ENCODE results near the gene UPB1. TPM values are rescaled to one million over a fixed set of nuclear protein-coding genes. Genes with fewer than 3 reads are reported as not detected.
"Not testable (repeated sequence)": the region's sequence is repeated elsewhere in the genome, so short reads cannot be mapped to it uniquely, and the experiment has no call there.

Gene UPB1
- total RNA-seq, 1 experiment from 2014 or later, result 0.11 TPM

DNA sequence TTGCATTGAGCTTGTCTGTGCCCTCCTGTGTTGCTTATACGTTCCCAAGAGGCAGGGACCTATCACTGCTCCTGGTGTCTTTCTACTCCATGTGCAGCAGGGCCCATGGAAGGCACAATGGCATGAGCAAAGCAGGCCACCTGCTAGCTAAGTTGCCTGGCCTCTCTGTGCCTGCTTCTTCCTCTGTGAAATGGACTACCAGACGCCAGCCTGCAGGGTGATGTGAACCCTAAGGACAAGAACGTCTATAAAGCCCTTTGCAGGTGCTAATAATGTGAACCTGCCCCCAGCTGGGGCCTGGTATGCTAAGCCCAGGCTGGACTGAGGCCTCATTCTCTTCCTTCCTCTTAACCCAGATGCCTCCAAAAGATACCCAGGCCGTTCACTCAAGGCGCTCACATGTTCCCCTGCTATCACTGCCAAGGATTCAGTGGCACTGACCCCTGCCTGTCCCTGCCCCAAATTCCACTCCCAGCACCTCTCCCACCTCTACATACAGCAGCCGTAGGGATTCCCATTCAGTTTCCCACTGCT, 55.8 kb downstream of the UPB1 start:
- CTCF ChIA-PET, result no interaction called here
- Histone ChIP-seq H3K36me3 (ENCODE audit: insufficient read depth, low read length, poor library complexity, severe bottlenecking) (peaks cover 18% of the 10 kb centered on the region), H3K27me3 (replicated peaks; ENCODE audit: insufficient read depth, low read depth, low read length, poor library complexity) (no peaks in the 10 kb centered on the region), H3K9me3 (ENCODE audit: low read depth, low read length, poor library complexity, severe bottlenecking) (no peaks in the 10 kb centered on the region), H3K4me1 (ENCODE audit: insufficient read depth, low read length, poor library complexity, severe bottlenecking) (peaks cover 9% of the 10 kb centered on the region), H3K4me3 (ENCODE audit: low read depth, low read length, poor library complexity, severe bottlenecking) (no peak overlapping the region), H3K27ac (ENCODE audit: low read depth, low read length, poor library complexity, severe bottlenecking) (no peak overlapping the region)
- TF ChIP-seq EZH2 (IDR thresholded peaks at IDR 0.05; ENCODE audit: borderline replicate concordance, low read depth, low read length, poor library complexity, severe bottlenecking), result no peak
- TF ChIP-seq, protein P1, sequence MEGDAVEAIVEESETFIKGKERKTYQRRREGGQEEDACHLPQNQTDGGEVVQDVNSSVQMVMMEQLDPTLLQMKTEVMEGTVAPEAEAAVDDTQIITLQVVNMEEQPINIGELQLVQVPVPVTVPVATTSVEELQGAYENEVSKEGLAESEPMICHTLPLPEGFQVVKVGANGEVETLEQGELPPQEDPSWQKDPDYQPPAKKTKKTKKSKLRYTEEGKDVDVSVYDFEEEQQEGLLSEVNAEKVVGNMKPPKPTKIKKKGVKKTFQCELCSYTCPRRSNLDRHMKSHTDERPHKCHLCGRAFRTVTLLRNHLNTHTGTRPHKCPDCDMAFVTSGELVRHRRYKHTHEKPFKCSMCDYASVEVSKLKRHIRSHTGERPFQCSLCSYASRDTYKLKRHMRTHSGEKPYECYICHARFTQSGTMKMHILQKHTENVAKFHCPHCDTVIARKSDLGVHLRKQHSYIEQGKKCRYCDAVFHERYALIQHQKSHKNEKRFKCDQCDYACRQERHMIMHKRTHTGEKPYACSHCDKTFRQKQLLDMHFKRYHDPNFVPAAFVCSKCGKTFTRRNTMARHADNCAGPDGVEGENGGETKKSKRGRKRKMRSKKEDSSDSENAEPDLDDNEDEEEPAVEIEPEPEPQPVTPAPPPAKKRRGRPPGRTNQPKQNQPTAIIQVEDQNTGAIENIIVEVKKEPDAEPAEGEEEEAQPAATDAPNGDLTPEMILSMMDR (conservative IDR thresholded peaks at IDR 0.05; ENCODE audit: low read depth, low read length), result no peak
- BruUV-seq (replicated peaks), result no TSS peak
- POLR2A ChIA-PET (ENCODE audit: low non-redundant PET), result no interaction called here
- DNase-seq (ENCODE audit: low spot score), result no peak
- intact Hi-C loops (cut with micrococcal nuclease; ENCODE audit: unreplicated experiment), result no loop called here

DNA sequence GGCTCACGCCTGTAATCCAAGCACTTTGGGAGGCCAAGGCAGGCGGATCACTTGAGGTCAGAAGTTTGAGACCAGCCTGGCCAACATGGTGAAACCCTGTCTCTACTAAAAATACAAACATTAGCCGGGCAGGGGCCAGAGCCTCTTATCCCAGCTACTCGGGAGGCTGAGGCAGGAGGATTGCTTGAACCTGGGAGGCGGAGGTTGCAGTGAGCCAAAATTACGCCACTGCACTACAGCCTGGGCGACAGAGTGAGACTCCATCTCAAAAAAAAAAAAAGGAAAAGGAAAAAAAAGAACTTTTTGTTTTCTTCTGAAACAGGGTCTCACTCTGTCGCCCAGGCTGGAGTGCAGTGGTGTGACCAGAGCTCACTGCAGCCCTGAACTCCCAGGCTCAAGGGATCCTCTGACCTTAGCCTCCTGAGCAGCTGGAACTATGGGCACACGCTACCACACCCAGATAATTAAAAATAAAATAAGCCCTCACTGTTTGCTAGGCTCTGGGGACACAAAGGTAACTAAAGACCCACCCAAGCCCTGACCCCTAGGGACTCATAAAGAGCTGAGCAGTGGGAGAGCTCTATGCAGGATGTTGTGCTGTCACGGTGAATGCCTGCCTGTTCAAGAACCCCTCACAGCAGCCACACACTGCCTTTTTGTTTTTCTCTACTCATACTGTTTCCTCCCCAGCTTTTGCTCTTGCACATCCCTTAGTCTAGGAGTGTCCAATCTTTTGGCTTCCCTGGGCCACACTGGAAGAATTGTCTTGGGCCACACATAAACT, 57.6 kb downstream of the UPB1 start:
- H3K27ac ChIP-seq (ENCODE audit: low read depth, low read length, poor library complexity, severe bottlenecking); H3K4me3 ChIP-seq (ENCODE audit: low read depth, low read length, poor library complexity, severe bottlenecking); POLR2A ChIA-PET (ENCODE audit: low non-redundant PET); BruUV-seq (replicated peaks); intact Hi-C loops (cut with micrococcal nuclease; ENCODE audit: unreplicated experiment); CTCF ChIA-PET; H3K36me3 ChIP-seq (ENCODE audit: insufficient read depth, low read length, poor library complexity, severe bottlenecking); H3K27me3 ChIP-seq (replicated peaks; ENCODE audit: insufficient read depth, low read depth, low read length, poor library complexity); H3K9me3 ChIP-seq (ENCODE audit: low read depth, low read length, poor library complexity, severe bottlenecking): not testable (repeated sequence)
- peaks cover 18% of the 10 kb centered on the region for H3K4me1 ChIP-seq (ENCODE audit: insufficient read depth, low read length, poor library complexity, severe bottlenecking)
- DNase-seq (ENCODE audit: low spot score), result peak; percentile 19

DNA sequence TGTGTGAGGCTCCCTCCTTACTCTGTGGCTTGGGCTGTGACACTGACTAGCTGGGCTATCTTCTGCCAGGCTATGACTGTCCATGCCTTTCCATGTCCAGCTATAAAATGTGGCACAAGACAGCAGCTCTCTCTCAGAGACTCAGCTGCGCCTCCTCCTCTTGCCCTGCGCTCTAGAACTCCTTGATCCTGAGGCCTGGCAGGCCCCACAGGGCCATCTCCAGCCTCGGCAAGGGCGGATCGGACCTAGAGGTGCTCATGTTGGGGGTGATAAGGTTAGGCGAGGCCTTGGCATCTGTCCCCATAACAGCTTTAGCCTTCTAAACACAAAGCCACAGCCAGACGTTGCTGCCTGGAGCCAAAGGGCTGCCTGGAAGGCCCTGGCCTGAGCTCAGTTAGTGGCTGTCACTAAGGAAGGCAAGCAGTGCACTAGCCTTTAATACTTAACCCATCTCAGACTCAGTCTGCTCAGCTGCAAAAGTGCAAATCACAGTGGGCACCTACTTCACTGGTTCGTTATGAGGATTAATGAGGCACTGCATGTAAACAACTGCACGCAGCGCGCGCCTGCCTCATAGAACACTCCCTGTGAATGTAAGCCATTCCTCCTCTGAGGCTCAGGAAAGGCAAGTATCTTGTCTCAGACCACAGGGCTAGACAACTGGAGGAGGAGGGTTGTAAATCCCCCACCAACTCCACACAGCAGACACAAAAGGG, 58.6 kb downstream of the UPB1 start:
- Histone ChIP-seq H3K4me3 (ENCODE audit: low read depth, low read length, poor library complexity, severe bottlenecking) (peak overlapping the region; percentile 93), H3K9me3 (ENCODE audit: low read depth, low read length, poor library complexity, severe bottlenecking) (no peaks in the 10 kb centered on the region), H3K4me1 (ENCODE audit: insufficient read depth, low read length, poor library complexity, severe bottlenecking) (peaks cover 18% of the 10 kb centered on the region), H3K27ac (ENCODE audit: low read depth, low read length, poor library complexity, severe bottlenecking) (peak overlapping the region; percentile 97), H3K36me3 (ENCODE audit: insufficient read depth, low read length, poor library complexity, severe bottlenecking) (peaks cover 15% of the 10 kb centered on the region), H3K27me3 (replicated peaks; ENCODE audit: insufficient read depth, low read depth, low read length, poor library complexity) (no peaks in the 10 kb centered on the region)
- ChIA-PET CTCF (no interaction called here), POLR2A (ENCODE audit: low non-redundant PET) (no interaction called here)
- TF ChIP-seq, protein P1 (conservative IDR thresholded peaks at IDR 0.05; ENCODE audit: low read depth, low read length), result no peak
- no TSS peak for BruUV-seq (replicated peaks)
- intact Hi-C loops (cut with micrococcal nuclease; ENCODE audit: unreplicated experiment), result no loop called here
- no peak for DNase-seq (ENCODE audit: low spot score)

Measured in A673 (cell line).